SK-N-SH (cell line): ENCODE measurements around the gene CENPW.

Experiments
- CTCF ChIP-seq: fragments of 200-600 bp; sonication (generic); IDR thresholded peaks from 2 replicates; pipeline ENCODE4 v1.6.1; 2017; ENCODE audit warnings: antibody characterized with exemption, mild to moderate bottlenecking, moderate library complexity
- RAD21 ChIP-seq: IDR thresholded peaks from 2 replicates; pipeline ENCODE4 v1.6.1; 2012; ENCODE audit warnings: mild to moderate bottlenecking, low read length
- USF1 ChIP-seq: IDR thresholded peaks from 2 replicates; pipeline ENCODE4 v1.4.0; 2012; ENCODE audit warnings: low read depth, borderline replicate concordance

GRCh38 chr6:126373344-126373743, 33.4 kb downstream of the CENPW start:
- no peak for TF ChIP-seq RAD21
- TF ChIP-seq CTCF: no peak
- TF ChIP-seq USF1: no peak
